OCI-LY7 (cell line): ENCODE measurements around the gene PPFIA2.

Source experiments
- EZH2phosphoT487 ChIP-seq: fragments of 200-600 bp; sonication (generic); IDR thresholded peaks from 2 replicates; pipeline ENCODE4 v1.6.1; 2018; ENCODE audit warnings: low read depth, borderline replicate concordance, mild to moderate bottlenecking, mixed run types, antibody characterized with exemption, low read length, moderate library complexity, mixed read lengths
- TF ChIP-seq, protein P1 (sequence below): fragments of 200-600 bp; sonication (generic); conservative IDR thresholded peaks from 2 replicates; pipeline ENCODE4 v1.5.1; 2014; ENCODE audit warnings: mild to moderate bottlenecking, antibody characterized with exemption, low read length, moderate library complexity, mixed read lengths

DNA sequence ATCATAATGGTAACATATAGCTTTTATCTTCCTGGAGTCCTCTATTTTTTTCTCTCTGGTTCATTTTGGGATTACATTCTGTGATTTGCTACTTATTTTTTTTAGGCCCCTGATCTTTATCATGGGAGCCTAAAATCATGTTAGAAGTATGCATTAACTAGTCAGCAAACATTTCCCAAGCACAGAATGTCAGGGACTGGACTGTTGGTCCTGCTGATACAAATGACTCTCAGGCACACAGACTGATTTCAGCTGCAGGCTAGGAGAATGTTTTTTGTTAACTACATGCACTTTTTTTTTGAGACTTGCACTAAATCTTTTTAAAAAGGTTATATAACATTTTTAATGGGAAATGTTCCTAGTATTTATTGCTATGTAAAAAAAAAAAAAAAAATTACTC, 550.1 kb downstream of the PPFIA2 start:
- TF ChIP-seq, protein P1, sequence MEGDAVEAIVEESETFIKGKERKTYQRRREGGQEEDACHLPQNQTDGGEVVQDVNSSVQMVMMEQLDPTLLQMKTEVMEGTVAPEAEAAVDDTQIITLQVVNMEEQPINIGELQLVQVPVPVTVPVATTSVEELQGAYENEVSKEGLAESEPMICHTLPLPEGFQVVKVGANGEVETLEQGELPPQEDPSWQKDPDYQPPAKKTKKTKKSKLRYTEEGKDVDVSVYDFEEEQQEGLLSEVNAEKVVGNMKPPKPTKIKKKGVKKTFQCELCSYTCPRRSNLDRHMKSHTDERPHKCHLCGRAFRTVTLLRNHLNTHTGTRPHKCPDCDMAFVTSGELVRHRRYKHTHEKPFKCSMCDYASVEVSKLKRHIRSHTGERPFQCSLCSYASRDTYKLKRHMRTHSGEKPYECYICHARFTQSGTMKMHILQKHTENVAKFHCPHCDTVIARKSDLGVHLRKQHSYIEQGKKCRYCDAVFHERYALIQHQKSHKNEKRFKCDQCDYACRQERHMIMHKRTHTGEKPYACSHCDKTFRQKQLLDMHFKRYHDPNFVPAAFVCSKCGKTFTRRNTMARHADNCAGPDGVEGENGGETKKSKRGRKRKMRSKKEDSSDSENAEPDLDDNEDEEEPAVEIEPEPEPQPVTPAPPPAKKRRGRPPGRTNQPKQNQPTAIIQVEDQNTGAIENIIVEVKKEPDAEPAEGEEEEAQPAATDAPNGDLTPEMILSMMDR = no peak
- no peak for TF ChIP-seq EZH2phosphoT487
